Ammon's horn (tissue), 1 donor: ENCODE measurements around the gene GAREM1.

Experiments used
- DNase-seq: peaks from one replicate; pipeline ENCODE4 v3.0.0-alpha.2; 2016; ENCODE audit warnings: low spot score

The GAREM1 gene

GRCh38 chr18:32290810-32291209, 179.9 kb downstream of the GAREM1 start:
- DNase-seq, result no peak

DNA sequence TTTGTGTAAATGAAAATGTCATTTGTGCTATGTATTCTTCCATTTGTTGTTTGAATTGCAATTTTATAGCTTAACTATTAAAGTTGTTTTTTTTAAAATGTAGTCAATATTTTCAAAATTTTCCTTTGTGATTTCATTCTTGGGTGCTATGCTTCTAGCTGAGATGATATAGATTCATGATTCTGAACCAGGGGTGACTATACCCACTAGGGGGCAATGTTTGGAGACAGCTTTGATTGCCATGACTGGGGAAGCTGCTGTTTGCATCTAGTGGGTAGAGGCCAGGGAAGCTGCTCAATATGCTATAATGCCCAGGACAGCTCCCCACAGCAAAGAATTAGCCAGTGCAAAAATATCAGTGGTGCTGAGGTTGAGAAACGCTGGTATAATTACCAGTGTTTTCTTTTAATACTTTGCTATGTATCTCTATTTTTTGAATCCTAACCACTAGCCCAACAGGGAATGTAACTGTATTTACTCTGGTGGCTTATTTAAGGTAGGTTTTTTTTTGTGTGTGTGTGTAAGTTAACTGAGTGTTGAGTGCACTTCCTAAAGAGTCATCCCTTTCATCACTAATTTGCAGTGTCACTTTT, 181.1 kb downstream of the GAREM1 start:
- peak; percentile 77 for DNase-seq

GRCh38 chr18:32287873-32288272, 182.8 kb downstream of the GAREM1 start:
- no peak for DNase-seq

DNA sequence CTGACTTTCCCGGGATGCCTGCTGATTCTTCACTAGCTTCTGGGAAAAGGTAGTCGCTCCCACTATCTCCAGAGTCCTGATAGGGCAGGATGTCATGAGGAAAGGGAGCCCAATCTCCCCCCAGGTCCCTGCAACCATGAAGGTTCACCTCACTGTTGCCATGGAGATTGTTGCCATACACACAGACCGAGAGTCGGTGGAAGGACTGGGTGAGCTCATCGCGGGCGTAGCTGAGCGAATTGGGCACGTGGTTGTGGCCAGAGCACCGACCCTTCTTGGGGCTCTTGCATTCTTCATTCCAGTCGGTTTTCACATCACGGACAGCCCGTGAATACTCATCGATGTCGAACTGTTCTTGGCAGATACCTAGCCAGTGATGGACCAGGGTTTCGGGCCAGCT, 183.4 kb downstream of the GAREM1 start:
- peak; percentile 28 for DNase-seq

- DNase-seq, result no peak
These were observed 183.9 kb downstream of the GAREM1 start for GRCh38 chr18:32286749-32287148.

DNA sequence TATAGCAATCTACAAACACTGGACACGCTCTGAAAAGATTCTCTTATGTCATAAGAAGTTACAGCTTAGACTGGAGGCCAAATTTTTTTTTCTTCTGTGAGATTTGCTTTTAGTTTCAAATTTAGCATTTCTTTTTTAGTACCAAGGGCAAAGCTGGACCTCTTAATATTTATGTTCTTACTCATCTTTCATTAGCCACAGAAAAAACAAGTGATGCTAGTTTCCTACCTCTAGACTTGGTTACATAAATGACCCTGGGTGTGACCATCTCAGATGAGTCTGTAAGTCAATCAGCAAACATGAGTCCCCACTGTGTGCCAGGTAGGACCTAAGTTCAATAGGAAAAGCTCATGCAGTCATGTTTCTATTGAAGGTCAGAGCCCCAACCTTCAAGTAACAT, 186.4 kb downstream of the GAREM1 start:
- DNase-seq, result no peak

GRCh38 chr18:32280911-32281310, 189.8 kb downstream of the GAREM1 start:
- DNase-seq, result no peak

DNA sequence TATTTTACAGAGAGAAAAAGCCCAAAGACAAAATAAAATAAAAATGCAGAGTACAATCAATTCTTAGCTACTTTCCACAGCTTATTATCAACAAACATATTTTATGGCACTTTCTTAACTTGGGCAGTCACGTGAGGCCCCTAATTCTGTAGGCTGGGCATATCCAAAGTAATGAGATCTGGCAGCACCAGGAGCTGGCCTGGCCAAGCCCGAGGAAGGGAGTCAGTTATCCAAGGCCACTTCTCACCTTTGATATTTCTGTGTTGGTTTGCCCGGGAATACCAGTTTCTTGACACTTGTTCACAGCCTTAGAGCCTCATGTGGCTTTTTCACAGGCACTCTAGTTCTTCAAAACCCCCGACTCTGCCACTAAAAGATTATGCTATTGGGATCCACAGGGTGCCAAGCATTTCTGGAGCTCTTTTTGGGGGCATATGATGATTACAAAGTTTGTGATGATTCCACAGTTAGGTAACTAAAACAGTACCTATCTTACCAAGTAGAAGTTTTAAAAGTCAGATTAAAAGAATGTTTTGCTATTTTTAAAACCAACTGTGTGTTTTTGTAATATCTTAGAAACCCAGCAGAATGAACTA, 190.4 kb downstream of the GAREM1 start:
- no peak for DNase-seq

DNA sequence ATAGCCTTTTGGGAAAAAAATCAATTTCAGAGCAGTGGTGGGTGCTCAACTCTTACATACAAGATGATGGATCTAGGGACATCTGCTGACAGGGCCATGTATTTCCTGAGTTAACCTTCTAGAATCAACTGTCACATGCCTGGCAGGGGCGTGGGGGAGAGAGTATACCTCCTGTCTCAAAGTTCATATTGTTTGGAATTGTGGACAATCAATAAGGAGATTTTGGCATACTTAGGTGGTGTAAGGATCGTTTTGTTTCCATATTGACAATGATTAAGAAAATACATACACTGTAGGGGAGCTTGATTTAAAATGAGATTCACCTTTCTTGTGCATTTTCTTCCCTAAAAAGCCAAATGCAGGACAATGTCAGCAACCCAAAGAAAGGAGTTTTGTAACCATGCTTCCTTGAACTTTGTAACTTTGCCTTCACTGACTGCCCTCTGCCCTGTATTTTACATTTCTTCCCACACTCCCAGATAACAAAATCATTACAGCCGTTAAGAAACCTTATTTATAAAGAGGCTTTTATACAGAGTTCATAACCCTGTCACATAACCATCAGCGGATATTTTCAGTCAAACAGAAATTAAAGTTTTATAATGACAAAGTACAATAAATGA, 192.4 kb downstream of the GAREM1 start:
- no peak for DNase-seq

GRCh38 chr18:32277549-32277948, 193.1 kb downstream of the GAREM1 start:
- DNase-seq, result no peak

DNA sequence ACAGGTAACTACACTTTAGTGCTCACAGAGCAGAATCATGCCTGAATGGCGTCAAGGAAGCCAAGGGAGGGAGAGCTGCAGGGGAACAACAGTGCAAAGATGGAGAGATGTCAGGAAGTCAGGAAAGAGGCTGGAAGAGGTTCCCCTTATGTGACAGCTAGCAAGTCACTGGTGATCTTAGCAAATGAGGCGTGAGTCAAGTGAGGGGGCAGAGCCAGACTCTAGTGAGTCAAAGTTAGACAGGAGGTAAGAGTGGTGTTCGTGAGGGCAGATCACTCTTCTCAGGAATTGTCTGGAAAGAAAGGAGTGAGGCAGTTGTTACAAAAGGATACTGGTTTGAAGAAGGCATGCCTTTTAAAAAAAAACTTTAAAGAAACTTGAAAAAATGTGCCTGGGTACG, 193.8 kb downstream of the GAREM1 start:
- no peak for DNase-seq

- DNase-seq, result no peak
These were observed 194.4 kb downstream of the GAREM1 start for GRCh38 chr18:32276256-32276655.

DNA sequence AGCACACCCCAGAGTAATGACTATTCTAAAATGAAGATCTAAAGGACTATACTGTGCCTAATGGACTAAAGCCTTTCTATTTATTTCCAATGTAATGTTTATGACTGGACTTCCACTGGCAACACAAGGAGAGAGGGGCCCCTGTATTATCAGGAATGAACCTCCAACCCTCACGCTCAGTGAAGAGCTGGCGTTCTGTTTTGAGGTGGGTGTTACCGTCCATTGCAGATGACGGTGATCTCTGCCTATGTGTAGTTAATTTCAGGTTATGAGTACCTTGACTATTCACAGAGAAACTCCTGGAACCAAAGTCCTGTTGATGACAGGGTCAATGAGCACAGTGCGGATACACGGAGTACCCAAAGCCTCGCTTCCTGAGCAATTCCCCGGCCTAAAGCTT, 195.5 kb downstream of the GAREM1 start:
- no peak for DNase-seq

DNA sequence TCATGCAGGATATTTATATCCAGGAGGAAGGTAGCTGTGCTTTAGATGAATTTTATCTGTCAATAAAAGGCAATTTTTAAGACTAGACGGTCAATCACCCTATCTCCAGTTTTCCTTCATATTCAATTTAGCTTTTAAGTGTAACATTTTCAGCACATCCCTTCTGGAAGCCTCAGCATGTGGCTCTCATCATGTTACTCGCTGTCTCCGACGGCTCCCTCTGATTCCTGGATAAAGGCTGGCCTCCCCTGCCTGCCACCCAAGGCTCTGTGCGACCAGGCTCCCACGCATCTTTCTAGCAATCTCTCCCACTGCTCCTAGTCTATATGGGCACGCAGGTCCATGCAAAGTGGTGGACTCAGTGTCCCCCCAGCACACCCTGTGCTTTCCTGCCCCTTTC, 196.4 kb downstream of the GAREM1 start:
- DNase-seq, result no peak

- DNase-seq, result peak; percentile 62
These were observed 198.9 kb downstream of the GAREM1 start for GRCh38 chr18:32271672-32272208.

- no peak for DNase-seq
These were observed 200.3 kb downstream of the GAREM1 start for GRCh38 chr18:32270341-32270740.

DNA sequence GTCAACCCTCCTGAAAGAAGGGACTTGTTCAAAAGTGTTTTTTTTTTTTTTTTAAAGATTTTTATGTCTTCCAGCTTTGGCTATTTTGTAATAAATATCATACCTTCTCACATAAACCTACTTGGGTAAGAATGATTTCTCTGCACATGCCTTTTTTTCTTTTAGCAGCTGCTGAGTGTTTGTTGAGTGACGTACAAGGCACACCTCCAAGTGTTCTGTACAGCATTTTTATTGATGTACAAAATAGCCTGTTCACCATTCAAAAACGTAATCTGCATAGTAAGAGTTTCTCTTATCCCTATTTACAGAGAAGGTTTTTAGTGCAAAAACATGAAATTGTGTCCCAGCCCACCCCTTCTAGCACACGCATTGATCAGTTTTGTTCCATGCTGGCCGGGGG, 203.2 kb downstream of the GAREM1 start:
- no peak for DNase-seq

DNA sequence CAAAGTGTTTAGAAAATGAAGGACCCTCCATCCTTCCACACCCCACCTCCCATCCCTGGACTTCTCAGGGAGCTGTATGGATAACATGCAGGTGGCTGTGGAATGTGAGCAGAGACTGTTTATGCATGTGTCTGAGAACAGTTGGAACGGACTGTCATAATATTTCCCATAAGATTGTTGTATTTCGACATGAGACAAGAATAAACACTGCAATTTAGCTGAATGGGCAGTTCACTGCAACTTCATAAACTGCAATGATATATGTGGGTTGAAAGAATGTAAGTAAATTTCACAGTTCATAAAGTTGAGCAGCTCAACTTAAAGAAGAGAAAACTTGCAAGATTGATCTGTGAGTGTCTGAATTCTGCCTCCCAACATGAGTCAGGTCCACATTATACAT, 206.3 kb downstream of the GAREM1 start:
- no peak for DNase-seq

DNA sequence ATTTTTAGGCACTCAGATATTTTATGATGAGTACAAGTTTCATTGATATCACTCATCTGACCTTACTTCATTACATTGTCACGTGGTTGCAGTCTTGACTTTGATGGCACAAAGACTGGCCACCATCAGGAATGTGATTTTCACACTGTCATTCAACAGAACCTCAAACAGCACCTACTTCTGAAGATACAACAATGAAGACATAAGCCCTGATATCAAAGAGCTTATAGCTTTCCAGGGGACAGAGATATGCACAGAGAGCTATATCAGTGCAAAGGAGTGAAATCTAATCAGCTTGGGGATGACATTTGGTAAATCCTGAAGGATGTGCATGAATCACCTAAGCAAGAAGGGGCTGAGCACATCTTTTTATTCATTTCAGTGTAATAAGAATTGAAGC, 208.6 kb downstream of the GAREM1 start:
- DNase-seq, result no peak

- no peak for DNase-seq
These were observed 209.7 kb downstream of the GAREM1 start for GRCh38 chr18:32261003-32261402.

- no peak for DNase-seq
These were observed 211.1 kb downstream of the GAREM1 start for GRCh38 chr18:32259553-32259952.

DNA sequence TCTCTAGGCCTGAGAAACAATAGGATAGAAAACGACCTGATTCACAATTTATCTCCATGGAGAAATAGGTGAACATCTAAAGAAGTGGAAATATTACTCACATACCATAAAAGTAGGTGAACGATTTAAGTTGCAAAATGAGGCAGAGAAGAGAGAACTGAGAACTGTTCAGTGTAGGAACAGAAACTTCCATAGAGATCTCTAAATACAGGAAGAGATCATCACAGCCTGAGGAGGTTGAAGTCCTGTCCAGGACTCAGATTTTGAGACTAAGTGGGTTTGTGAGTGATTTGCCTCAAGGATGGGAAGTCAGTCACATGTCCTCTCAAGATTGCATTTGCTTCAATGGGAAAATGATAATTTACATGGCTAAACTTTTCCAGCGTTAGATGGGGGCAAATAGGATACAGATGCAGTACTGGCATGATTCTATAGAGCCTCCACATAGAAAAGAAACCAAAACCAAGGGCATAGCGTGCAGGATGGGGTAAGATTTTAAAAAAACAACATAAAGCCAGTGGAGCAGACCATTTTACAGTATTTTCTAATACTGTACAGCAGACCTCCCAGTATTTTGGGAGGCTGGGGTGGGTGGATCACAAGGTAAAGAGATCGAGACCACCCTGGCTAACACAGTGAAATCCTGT, 212.0 kb downstream of the GAREM1 start:
- DNase-seq, result peak; percentile 28

DNA sequence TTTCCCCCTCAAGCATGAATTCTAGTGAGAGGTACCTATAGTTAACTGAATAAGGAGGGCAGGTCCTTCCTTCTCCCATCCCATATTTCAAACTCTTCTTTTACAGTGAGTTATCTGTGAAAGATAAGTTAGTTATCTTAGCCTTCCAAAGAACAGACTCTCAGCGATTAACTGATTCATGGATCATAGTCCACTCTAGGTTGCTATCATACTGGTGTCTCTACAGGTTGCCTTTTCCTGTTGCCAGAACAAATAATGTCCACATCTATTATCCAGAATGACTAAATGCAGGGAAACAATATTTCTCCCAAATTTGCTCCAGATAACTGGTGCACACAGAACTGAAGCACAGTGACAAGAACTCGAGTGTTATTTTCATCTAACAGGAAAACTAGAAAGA, 212.5 kb downstream of the GAREM1 start:
- DNase-seq, result no peak
